Measurements from ENCODE around the gene CABP4.

- TF ChIP-seq POLR2A (IDR thresholded peaks at IDR 0.05) = no peak
- no peak for TF ChIP-seq CTCF (IDR thresholded peaks at IDR 0.05)
Measured at GRCh38 chr11:67445515-67445914, 9.6 kb upstream of the CABP4 start.
